Mucosa of gallbladder (tissue), 1 donor: ENCODE data around the gene AAMP. TPM values are rescaled to one million over a fixed set of nuclear protein-coding genes. Genes with fewer than 3 reads are reported as not detected.
"Not testable (repeated sequence)": the region's sequence is repeated elsewhere in the genome, so short reads cannot be mapped to it uniquely, and the experiment has no call there.

Source experiments
- DNase-seq: peaks from one replicate; pipeline ENCODE4 v3.0.0-alpha.2; 2020; ENCODE audit warnings: low spot score
- total RNA-seq: library from RNA; stranded (reverse); gene quantifications from one replicate; pipeline ENCODE4 v1.2.1, GENCODE V29; 2021
- donor health status: DM: no; HTN: no; CAD: no.

Gene AAMP
- total RNA-seq, 1 donor from 2014 or later: 114 TPM

DNA sequence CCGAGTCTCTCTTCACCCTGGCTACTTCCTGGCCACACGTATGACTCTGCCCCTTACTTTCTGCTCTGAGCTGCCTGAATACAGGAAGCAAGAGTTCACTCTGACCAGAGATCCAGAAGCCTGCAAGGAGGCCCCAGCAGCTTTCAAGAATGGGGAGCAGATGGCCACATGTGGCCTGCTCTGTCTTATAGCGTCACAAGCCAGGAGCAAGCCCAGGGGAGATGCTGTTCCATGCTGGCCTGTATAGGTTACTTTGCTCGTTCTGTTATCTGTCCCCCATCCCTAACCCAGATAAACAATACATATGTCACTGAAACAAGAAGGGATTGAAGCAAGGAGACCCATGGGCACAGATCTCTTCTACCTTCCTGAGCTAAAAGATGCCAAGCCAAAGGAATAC, 4.6 kb upstream of the AAMP start:
- DNase-seq: no peak

GRCh38 chr2:218273908-218274249, 3.9 kb upstream of the AAMP start:
- no peak for DNase-seq

- not testable (repeated sequence) for DNase-seq
These were observed 3.4 kb upstream of the AAMP start for GRCh38 chr2:218273214-218273907.

DNA sequence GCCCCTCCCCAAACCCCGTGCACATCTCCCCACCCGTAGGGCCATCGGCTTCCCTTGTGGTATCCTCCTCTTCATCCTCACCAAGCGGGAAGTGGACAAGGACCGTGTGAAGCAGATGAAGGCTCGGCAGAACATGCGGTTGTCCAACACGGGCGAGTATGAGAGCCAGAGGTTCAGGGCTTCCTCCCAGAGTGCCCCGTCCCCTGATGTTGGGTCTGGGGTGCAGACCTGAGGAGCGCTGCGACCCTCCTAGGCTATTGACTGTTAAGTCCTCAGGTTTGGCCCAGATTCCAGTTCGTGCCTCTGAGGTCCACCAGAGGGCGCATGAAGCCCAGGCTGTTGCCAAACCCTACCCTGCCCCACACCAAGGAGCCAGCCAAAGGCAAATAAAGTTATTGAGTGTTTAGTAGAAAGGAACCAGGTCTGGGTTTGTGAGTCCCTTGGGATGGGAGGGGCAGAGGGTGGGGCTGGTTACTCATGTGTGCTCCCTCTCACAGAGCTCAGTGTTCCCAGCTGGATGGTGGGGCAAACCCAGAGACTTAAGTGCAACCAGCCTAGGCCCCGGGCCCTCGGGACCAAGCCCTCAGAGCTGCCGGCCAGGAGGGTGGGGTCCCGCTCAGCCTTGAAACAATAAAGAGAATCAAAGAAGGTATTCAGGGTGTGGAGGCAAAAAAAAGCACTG, 2.7 kb upstream of the AAMP start:
- peak; percentile 90 for DNase-seq

DNA sequence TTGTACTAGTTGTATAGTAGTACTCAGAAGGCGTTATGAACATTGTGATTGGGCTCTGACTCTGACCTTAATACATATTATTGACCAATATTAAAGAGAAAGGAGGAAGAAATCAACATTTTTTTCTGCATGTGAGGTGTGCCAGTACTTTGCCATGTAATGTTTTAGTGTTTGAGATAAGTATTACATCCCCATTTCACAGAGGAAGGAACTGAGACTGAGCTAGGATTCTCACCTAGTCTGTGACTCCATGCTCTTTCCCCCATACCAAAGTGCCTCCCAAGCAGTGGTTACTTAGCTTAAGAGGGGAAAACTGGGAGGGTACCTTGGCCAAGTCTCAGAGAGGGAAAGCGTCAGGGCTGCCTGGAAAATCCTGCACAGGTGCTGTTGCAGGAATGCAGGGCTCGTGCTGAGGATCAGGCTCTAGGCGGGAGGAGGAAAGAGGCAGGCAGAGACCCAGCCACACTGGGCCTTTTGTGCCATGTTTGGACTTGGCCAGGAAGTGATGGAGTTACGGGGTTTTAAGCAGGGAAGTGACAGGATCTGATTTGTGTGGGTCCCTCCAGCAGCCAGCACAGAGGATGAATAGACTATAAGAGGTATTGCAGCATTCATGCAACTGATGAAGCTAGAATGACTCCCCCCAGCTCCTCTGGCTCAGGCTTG, 2.1 kb upstream of the AAMP start:
- no peak for DNase-seq

- no peak for DNase-seq
These were observed 1.5 kb upstream of the AAMP start for GRCh38 chr2:218271487-218271797.

GRCh38 chr2:218270721-218271486, 967 bp upstream of the AAMP start:
- no peak for DNase-seq

DNA sequence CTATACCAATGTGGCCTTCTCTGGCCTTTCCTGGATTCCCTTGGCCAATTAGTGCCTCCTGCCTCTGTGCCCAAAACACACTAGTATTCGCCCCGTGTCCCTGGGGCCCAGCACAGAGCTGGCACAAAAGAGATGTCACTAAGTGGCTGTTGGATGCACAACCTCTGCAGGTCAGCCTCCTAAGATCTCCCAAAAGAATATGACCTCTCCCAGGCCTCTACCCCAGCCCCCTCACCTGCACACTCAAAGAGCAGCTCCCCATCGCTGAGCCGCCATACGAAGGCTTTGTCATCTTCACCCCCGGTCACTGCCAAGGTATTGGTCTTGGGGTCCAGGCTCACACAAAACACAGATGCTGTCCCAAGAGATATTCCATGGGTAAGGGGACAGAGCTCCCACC, 2.7 kb downstream of the AAMP start:
- no peak for DNase-seq

DNA sequence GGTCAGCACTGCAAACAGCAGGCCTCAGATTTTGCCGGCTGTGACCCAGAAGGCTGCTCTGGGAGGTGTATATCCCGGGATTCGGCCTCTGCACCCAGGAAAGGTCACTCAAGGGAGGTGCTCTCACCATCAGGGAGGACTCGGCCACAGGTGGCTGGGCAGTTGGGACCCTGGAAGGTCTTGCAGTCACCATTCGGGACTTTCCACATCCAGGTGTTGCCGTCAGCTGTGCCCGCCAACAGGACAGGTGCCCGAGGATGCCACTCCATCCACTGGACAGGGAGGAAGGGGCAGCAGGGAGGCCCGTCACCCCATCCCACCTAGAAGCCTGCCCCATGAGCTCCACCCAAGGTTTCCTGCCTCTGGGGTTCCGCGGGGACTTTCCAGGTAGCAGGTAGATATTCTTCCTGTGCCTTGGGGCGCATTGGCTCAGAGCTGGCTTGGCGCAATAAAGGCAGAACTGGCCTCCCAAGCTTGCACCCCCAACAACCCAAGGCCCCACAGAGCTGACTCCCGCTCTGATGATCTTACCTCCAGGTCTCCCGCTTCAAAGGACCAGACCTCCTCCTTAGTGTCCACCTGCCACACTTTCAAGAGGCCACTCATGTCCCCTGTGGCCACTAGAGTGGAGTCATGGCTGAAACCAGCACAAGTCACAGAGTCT, 3.5 kb downstream of the AAMP start:
- DNase-seq: no peak

- no peak for DNase-seq
These were observed 4.3 kb downstream of the AAMP start for GRCh38 chr2:218265626-218266025.

DNA sequence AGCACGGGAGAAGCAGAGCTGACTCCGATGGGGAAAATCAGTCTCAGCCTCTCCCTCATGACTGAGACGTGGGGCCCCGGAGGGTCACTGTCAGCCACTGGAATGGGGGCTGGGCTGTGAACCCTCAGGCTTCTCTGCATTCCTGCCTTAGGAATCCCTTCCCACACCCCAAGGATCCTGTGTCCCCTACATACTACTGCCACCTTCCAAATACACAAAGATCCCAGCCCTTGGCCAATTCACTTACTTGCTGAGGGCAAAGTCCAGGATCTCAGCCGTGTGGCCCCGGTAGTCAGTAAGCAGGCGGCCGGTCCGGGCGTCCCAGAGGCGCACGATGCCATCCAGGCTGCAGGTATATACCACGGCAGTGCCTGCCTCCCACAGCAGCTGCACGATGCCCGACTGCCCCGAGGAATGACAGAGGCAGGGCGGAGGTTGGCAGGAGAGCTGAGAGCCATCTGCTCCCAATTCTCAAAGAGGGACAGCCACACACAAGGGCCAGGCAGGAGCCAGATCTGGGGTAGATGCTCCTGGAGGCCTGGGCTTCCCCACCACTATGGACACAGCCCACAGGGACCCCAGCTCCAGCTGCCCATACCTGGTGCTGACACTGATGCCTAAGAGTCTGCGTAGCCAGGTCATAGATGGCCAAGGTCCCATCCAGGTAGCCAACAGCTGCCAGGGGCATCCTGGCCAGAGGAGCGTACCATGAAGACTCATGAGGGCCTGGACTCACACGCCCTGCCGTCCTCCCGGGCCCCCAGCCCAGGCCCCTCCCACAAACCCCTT, 5.0 kb downstream of the AAMP start:
- peak; percentile 70 for DNase-seq

GRCh38 chr2:218263817-218264641, 5.9 kb downstream of the AAMP start:
- DNase-seq: no peak

DNA sequence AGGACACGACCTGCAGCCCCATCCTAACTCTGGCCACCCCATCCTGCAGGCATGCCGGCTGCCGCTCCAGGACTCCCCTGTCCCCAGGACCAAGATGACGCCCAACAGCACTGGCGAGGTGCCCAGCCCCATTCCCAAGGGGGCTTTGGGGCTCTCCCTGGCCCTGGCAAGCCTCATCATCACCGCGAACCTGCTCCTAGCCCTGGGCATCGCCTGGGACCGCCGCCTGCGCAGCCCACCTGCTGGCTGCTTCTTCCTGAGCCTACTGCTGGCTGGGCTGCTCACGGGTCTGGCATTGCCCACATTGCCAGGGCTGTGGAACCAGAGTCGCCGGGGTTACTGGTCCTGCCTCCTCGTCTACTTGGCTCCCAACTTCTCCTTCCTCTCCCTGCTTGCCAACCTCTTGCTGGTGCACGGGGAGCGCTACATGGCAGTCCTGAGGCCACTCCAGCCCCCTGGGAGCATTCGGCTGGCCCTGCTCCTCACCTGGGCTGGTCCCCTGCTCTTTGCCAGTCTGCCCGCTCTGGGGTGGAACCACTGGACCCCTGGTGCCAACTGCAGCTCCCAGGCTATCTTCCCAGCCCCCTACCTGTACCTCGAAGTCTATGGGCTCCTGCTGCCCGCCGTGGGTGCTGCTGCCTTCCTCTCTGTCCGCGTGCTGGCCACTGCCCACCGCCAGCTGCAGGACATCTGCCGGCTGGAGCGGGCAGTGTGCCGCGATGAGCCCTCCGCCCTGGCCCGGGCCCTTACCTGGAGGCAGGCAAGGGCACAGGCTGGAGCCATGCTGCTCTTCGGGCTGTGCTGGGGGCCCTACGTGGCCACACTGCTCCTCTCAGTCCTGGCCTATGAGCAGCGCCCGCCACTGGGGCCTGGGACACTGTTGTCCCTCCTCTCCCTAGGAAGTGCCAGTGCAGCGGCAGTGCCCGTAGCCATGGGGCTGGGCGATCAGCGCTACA, 7.0 kb downstream of the AAMP start:
- no peak for DNase-seq

DNA sequence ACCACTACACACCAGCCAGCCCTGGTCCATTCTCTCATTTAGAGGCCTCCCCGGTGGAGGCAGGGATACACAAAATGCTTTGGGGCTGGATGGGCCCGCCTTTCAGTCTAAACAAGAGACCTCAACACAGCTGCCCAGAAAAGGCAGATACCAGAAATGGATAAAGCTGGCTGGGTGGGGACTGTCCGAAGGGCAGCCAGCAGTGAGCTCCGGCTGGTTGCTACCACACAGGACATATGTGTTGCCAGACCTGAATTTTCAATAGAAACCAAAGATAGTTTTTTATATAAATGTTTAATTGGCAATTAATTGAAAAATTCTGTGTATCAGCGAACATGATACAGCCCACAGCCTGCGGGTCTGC, 7.7 kb downstream of the AAMP start:
- DNase-seq: no peak

GRCh38 chr2:218261423-218262236, 8.3 kb downstream of the AAMP start:
- no peak for DNase-seq

DNA sequence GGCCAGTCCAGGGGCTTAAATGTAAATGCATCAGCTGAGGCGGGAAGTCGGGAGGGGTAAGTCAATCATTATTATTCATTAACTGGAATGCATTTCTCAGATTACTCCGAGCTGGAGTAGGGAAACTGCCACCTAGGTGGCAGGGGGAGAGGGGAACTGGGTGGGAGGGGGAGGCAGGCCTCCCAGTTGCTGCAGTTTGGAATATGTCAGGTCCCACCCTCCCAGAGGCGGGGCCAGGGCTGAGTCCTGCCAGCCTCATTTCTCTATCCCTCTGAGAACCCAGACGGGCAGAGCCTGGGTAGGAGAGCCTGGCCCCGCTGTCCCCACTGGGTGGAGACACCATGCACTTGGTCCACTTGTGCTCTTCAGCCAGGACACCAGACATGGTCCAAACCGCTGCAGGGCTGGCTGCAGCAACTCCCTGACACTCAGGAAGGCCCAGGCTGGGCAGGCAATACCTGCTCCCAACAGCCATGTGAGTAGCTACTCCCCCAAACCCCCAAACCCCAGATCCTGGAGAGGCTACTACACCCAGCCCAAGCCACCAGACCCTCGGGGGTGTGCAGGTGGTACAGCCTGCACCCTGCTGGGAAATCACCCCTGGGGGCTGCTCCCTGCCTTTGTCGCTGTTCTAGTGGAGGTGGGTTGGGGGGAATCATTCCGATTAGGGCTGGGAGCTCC, 9.1 kb downstream of the AAMP start, which contains the start of gene GPBAR1:
Gene GPBAR1, plus strand, starts transcription at position 274 of the 681 bp plus-strand sequence. CDS start 1,710 bp downstream, outside the sequence.
- DNase-seq: peak; percentile 64

GRCh38 chr2:218260166-218260565, 9.8 kb downstream of the AAMP start:
- DNase-seq: no peak
